ENCODE data around the gene GOLPH3.
"Not testable (repeated sequence)": the region's sequence is repeated elsewhere in the genome, so short reads cannot be mapped to it uniquely, and the experiment has no call there.

GOLPH3 gene

DNA sequence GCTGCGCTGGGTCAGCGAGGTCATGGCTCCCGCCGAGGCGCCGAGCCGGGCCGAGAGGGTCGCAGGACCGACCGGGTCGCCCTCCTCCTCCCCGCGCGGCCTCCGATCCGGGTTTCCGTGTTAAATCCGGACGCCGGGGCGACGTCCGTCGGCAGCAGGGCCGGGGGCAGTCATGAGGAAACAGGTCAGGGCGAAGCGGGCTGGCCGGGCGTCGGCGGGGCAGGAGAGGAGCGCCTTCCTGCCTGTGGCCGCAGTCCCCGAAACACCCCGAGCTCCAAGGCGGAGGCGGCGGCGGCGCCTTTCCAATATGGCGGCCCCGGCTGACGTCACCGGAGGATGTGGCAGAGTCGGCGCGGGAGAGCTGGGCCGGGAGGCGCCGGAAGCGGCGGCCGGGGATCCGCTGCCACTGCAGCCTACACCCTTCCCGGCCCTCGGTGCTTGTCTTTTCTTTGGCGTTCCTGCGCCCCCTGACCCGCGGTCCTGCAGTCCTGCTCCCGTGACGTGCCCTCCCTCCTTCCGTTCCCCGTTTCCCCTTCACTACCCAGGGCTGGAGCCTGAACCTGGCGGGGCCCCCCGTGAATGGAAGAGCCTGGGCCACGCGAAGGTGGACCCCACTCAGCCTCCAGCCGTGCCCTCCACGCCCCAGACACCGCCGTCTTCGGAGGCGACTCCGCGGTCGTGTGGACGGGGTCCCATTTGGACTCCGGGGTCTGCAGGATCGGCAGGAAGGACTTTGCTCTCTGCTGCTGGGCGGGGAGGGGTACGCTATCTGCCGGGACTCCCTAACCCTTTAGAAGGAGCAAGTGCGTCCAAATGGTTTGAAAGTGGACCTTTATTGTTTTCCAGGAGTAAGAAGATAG lies at the start of gene GOLPH3:
GOLPH3 (minus strand) TSS at position 309 of the 860 bp plus-strand sequence; CDS start at position 24, 285 bp downstream.
- peak; percentile 61 for DNase-seq (ENCODE audit: low read depth)

DNA sequence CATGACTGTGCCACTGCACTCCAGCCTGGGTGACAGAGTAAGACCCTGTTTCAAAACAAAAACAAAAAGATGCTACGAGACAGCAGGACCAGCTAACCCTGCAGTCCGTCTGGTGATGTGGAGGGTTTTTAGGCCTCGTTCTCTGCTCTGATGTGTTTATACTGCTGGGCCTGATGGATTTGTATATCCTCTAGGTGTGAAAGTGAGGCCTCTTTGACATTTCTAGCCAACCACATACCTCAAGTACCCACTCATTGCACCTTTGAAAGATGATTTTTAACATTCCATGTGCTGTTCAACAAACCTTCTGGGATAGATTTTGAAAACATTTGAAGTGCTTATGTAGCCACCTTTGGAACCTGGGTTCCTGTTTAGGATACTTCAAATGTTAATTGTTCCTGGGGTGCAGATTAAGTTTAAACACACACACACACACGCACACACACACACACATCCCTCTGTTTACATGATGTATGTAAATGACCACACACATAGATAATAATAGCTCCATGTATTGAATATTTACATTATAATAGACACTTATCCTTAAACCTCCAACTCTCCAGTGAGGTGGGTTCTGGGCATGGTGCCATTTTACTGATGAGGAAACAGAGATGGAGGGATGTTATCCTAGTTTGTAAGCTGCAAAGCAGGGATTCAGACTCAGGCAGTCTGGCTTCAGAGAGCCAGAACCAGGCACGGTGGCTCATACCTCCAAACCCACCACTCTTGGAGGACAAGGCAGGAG lies 48.8 kb upstream of the GOLPH3 start:
- DNase-seq (ENCODE audit: low read depth) = no peak

DNA sequence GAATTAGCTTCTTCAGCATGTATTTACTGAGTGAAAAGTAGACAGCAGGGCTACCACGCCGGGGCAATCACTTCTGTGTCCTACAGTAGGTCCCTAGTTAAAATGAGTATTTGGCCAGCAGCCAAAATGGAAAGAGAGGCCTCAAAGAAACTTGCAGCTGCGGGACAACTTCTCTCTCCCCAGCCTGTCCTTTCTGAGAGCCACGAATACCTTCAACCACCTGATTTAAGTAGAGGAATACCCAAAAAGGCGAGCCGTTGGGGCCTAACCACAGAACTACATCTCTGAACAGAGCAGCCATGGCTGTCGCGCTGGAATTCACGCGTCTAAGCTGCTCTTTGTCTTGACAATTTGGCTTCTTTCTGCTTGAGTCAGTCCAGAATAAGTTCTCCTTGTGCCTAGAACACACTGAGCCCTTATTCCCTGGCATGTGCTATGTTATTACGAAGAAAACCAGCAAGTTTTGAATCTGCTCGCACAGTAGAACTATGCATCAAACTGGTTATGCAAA lies 43.8 kb upstream of the GOLPH3 start:
- no peak for DNase-seq (ENCODE audit: low read depth)

- DNase-seq (ENCODE audit: low read depth) = not testable (repeated sequence)
Measured at GRCh38 chr5:32214344-32214743, 40.2 kb upstream of the GOLPH3 start.

DNA sequence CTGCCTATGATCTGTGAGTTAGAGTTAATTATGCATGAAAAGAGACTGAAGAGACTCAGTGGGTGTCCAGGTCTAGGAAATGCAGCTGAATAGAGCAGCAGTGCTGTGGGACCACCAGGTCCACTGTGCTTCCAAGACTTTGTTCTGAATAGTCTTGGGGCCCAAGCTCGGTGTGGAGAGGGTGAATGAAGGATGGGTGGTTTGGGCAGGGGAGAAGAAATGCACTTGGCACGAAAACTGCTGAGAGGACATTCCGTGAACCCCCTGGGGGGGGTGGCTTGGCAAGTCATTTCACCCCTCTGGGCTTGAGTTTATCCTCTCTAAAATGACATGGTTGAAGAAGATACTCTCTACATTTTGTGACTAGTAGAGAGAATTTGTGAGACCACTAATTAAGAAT lies 36.0 kb upstream of the GOLPH3 start:
- no peak for DNase-seq (ENCODE audit: low read depth)

- not testable (repeated sequence) for DNase-seq (ENCODE audit: low read depth)
Measured at GRCh38 chr5:32208837-32209236, 34.7 kb upstream of the GOLPH3 start.

DNA sequence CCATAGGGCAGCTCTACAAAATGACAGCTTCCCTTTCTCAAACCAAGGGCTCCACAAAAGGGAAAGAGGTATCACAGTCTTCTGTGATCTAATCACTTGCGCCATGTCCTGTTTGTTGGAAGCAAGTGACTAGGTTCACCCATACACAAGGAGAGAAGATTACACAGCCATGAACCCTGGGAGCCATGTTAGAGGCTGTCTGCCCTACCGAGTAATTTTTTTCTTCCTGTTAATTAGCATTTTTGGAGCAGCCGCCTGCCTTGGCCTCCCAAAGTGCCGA lies 33.2 kb upstream of the GOLPH3 start:
- DNase-seq (ENCODE audit: low read depth) = no peak

DNA sequence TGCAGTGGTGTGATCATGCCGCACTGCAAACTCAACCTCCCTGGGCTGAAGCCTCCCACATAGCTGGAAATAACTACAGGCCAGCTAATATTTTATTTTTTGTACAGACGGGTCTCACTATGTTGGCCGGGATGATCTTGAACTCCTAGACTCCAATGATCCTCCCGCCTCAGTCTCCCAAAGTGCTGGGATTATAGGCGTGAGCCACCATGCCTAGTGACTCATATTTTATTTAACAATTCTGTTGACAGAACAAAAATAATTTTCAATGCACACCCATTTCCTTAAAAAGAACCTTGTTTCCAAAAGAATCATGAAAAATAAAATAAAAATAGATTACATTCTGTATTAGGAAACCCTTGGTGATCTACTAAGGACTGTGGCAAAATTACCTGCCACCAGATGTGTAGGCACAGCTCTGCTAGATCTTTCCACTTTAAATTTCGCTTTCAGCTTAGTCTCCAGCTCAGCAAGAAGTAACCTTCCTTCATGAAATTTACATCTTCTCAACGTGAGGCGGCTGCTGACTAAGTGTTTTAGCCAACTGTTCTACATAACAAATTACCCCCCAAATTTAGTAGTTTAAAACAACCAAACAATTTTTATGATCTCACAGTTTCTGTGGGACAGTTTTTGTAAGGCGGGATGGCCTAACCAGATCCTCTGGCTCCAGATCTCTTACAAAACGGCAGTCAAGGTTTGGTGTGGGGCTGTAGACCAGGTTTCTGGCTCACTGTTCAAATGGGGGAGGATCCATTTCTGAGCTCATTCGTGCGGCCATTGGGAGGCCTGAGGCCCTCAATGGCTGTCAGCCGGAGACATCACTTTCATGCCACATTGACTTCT lies 32.6 kb upstream of the GOLPH3 start:
- no peak for DNase-seq (ENCODE audit: low read depth)

DNA sequence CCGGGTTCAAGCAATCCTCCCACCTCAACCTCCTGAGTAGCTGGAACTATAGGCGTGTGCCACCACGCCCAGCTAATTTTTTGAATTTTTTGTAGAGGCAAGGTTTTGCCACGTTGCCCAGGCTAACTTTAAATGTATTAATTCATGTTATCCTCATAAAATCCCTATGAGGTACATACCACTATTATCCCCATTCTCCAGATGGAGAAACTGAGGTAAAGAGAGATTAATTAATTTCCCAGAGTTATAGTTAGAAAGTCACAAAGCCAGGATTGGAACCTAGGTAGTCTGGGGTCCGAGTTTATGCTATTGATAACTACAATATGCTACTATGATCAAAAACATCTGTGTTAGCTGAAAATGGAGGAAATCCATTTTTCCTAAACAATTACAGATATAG lies 31.9 kb upstream of the GOLPH3 start:
- DNase-seq (ENCODE audit: low read depth) = no peak

DNA sequence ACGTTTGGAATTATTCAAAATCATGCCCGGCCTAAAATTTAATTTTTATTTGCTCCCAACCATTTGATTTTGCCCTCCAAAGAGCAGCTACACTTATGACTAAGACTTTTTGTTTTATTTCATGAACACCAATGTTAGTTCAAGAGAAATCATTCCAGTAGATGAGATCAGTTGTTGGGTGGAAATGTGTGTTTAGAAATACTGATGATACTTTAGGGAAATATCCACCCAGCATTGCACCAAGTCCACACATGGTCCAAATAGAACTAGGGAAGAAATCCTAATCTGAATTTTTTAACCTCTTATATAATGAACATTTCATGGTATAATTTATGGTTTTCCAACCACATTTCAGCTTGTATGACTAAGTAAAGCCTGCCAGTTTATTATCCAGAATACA lies 28.3 kb upstream of the GOLPH3 start:
- no peak for DNase-seq (ENCODE audit: low read depth)

GRCh38 chr5:32201122-32201753 lies 27.1 kb upstream of the GOLPH3 start:
- DNase-seq (ENCODE audit: low read depth) = no peak

GRCh38 chr5:32197032-32197431 lies 22.9 kb upstream of the GOLPH3 start:
- no peak for DNase-seq (ENCODE audit: low read depth)

- no peak for DNase-seq (ENCODE audit: low read depth)
Measured at GRCh38 chr5:32195265-32195664, 21.1 kb upstream of the GOLPH3 start.

DNA sequence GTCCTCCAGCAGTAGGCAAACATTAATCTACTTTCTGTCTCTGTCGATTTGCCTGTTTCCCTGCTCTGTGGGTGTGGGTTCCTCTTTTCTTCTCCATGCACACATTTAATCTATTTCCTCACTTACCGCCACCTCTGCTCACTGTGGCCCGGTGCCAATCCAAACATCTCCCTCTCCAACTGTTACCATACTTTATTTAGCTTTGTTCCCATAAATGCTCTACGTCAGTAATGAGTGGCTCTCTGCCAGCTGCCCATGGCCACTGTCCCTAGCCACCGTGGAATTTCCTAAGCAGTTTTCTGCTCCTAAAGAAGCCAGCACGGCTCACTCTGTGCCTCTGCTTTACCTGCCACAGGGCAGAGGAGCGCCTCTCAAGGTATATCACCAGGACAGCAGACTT lies 19.5 kb upstream of the GOLPH3 start:
- DNase-seq (ENCODE audit: low read depth) = no peak

- no peak for DNase-seq (ENCODE audit: low read depth)
Measured at GRCh38 chr5:32190095-32190494, 16.0 kb upstream of the GOLPH3 start.

GRCh38 chr5:32187675-32188074 lies 13.6 kb upstream of the GOLPH3 start:
- DNase-seq (ENCODE audit: low read depth) = no peak

- DNase-seq (ENCODE audit: low read depth) = no peak
Measured at GRCh38 chr5:32182463-32183063, 8.4 kb upstream of the GOLPH3 start.

DNA sequence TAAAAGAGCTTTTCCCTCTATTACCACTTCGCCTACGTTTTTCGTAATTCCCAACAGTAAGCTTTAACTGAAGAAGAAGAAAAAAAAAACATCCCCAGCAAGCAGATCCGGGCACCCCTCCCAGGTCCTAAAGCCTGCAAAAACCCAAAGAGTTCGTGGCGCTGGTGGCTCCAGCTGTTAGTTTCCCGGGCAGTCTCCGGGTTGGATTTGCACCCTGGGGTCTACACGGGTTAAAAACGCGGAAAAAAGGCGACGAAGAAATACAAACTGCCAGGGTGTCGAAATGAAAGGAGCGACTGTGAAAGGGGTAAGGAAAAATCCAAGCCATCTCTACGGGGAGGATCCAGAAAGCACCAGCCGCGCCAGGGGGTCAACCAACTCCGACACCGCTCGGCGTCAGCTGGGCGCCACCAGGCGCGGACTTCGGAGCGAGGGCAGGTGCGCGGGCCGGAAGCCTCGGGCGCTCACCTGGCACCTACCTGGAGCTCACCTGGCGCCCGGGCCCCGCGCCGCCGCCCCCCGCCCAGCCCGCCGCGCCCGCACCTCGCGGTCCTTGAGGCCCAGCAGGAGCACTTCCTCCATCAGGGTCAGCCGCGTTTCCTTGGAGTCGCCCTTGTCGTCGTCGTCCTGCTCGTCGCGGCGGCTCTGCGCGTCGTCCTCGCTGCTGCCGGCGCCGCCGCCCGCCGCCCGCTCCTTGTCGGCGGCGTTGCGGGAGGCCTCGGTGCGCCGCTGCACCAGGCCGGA lies 680 bp downstream of the GOLPH3 start:
- DNase-seq (ENCODE audit: low read depth) = no peak

GRCh38 chr5:32172923-32173266 lies 1.2 kb downstream of the GOLPH3 start:
- DNase-seq (ENCODE audit: low read depth) = no peak

- DNase-seq (ENCODE audit: low read depth) = not testable (repeated sequence)
Measured at GRCh38 chr5:32172186-32172911, 1.8 kb downstream of the GOLPH3 start.

All from HS-5 (cell line).